WTC11 (cell line): ENCODE data around the gene CARMIL1. TPM values are rescaled to one million over a fixed set of nuclear protein-coding genes. Genes with fewer than 3 reads are reported as not detected.
"Not testable (repeated sequence)": the region's sequence is repeated elsewhere in the genome, so short reads cannot be mapped to it uniquely, and the experiment has no call there.

Experiments used
- ATAC-seq: fragments of 200-7000 bp; cut with Tn5 transposase; 2 replicates; pipeline ENCODE4 v1.10.0; 2021; ENCODE audit warnings: mild to moderate bottlenecking, moderate library complexity
- CTCF ChIA-PET: fragments of 300-600 bp; sonication (Branson Sonifier 250); formaldehyde crosslinking; loops from one replicate; lab custom pipeline; 2021; ENCODE audit warnings: antibody characterized with exemption; lab: Charles Lee
- POLR2A ChIA-PET: fragments of 350-600 bp; sonication (Branson Sonifier 250); formaldehyde crosslinking; loops from one replicate; lab custom pipeline; 2021; ENCODE audit warnings: antibody characterized with exemption; lab: Charles Lee
- DNase-seq: peaks from one replicate; pipeline ENCODE4 v3.0.0; 2021; ENCODE audit warnings: low spot score
- H3K27ac Mint-ChIP-seq: 2 replicates; pipeline ENCODE4 v1.8.0; 2021; ENCODE audit warnings: mixed read lengths
- H3K27me3 Mint-ChIP-seq: 2 replicates; pipeline ENCODE4 v1.8.0; 2021; ENCODE audit warnings: low read depth, mild to moderate bottlenecking, moderate library complexity, mixed read lengths
- H3K36me3 Mint-ChIP-seq: 2 replicates; pipeline ENCODE4 v1.8.0; 2021; ENCODE audit warnings: mixed read lengths
- H3K4me1 Mint-ChIP-seq: 2 replicates; pipeline ENCODE4 v1.8.0; 2022; ENCODE audit warnings: mixed read lengths
- H3K4me3 Mint-ChIP-seq: 2 replicates; pipeline ENCODE4 v1.8.0; 2021; ENCODE audit warnings: mild to moderate bottlenecking, moderate library complexity, mixed read lengths
- H3K9me3 Mint-ChIP-seq: 2 replicates; pipeline ENCODE4 v1.8.0; 2021; ENCODE audit warnings: mixed read lengths
- ATF3 ChIP-seq: sonication (generic); formaldehyde crosslinking; conservative IDR thresholded peaks from 2 replicates; pipeline ENCODE4 v1.8.1; 2022; ENCODE audit warnings: mild to moderate bottlenecking, missing genetic modification reagents
- CBFB ChIP-seq: sonication (generic); formaldehyde crosslinking; IDR thresholded peaks from 2 replicates; pipeline ENCODE4 v1.8.1; 2022; ENCODE audit warnings: mild to moderate bottlenecking, low read depth, missing genetic modification reagents
- E2F5 ChIP-seq: sonication (generic); formaldehyde crosslinking; IDR thresholded peaks from 2 replicates; pipeline ENCODE4 v1.8.1; 2022; ENCODE audit warnings: mild to moderate bottlenecking, moderate library complexity, missing genetic modification reagents
- ELF4 ChIP-seq: sonication (generic); formaldehyde crosslinking; IDR thresholded peaks from 2 replicates; pipeline ENCODE4 v1.8.1; 2022; ENCODE audit warnings: low read depth, mild to moderate bottlenecking, moderate library complexity, missing genetic modification reagents
- GTF2I ChIP-seq: fragments of 250-450 bp; sonication (Bioruptor Pico); conservative IDR thresholded peaks from 2 replicates; pipeline ENCODE4 v1.4.0; 2021; ENCODE audit warnings: mild to moderate bottlenecking
- IRF2 ChIP-seq: sonication (generic); formaldehyde crosslinking; IDR thresholded peaks from 2 replicates; pipeline ENCODE4 v1.8.0; 2022; ENCODE audit warnings: low read depth, missing genetic modification reagents, borderline replicate concordance
- NFE2L1 ChIP-seq: sonication (generic); formaldehyde crosslinking; IDR thresholded peaks from 2 replicates; pipeline ENCODE4 v1.8.1; 2023; ENCODE audit warnings: missing genetic modification reagents
- NR2C2 ChIP-seq: sonication (generic); formaldehyde crosslinking; IDR thresholded peaks from 2 replicates; pipeline ENCODE4 v1.8.0; 2022; ENCODE audit warnings: mild to moderate bottlenecking, missing genetic modification reagents
- RORB ChIP-seq: fragments of 250-450 bp; sonication (Bioruptor Pico); IDR thresholded peaks from 2 replicates; pipeline ENCODE4 v1.9.0; 2021; ENCODE audit warnings: mild to moderate bottlenecking
- SMAD3 ChIP-seq: sonication (generic); formaldehyde crosslinking; IDR thresholded peaks from 2 replicates; pipeline ENCODE4 v1.8.0; 2022; ENCODE audit warnings: missing genetic modification reagents, mild to moderate bottlenecking, borderline replicate concordance
- STAT6 ChIP-seq: sonication (generic); formaldehyde crosslinking; conservative IDR thresholded peaks from 2 replicates; pipeline ENCODE4 v1.8.1; 2023; ENCODE audit warnings: mild to moderate bottlenecking, low read depth, missing genetic modification reagents, moderate library complexity
- TEAD1 ChIP-seq: sonication (generic); formaldehyde crosslinking; IDR thresholded peaks from 2 replicates; pipeline ENCODE4 v1.8.0; 2022; ENCODE audit warnings: mild to moderate bottlenecking, missing genetic modification reagents
- TEAD4 ChIP-seq: sonication (generic); formaldehyde crosslinking; IDR thresholded peaks from 2 replicates; pipeline ENCODE4 v1.8.0; 2022; ENCODE audit warnings: mild to moderate bottlenecking, missing genetic modification reagents
- TP53 ChIP-seq: sonication (generic); formaldehyde crosslinking; IDR thresholded peaks from 2 replicates; pipeline ENCODE4 v1.8.1; 2023; ENCODE audit warnings: mild to moderate bottlenecking, missing genetic modification reagents
- ZBTB21 ChIP-seq: sonication (generic); formaldehyde crosslinking; IDR thresholded peaks from 2 replicates; pipeline ENCODE4 v1.8.1; 2023; ENCODE audit warnings: mild to moderate bottlenecking, missing genetic modification reagents, borderline replicate concordance
- ZNF138 ChIP-seq: sonication (generic); formaldehyde crosslinking; conservative IDR thresholded peaks from 2 replicates; pipeline ENCODE4 v1.8.1; 2022; ENCODE audit warnings: mild to moderate bottlenecking, moderate library complexity, missing genetic modification reagents
- ZNF416 ChIP-seq: fragments of 250-450 bp; sonication (Bioruptor Pico); IDR thresholded peaks from 2 replicates; pipeline ENCODE4 v1.9.0; 2021; ENCODE audit warnings: mild to moderate bottlenecking, inconsistent platforms
- total RNA-seq: library from RNA; stranded (reverse); gene quantifications from 3 replicates; pipeline ENCODE4 v1.2.3, GENCODE V29; 2021

CARMIL1 gene
- total RNA-seq, 1 experiment from 2014 or later = 36.2 TPM

GRCh38 chr6:25297039-25297441 is 17.9 kb downstream of the CARMIL1 start (continued):
- TF ChIP-seq IRF2 (CRISPR knock-in tag) (no peak), ZNF138 (no peak), ELF4 (CRISPR knock-in tag) (no peak), RORB (CRISPR knock-in tag) (no peak), NR2C2 (CRISPR knock-in tag) (no peak)

- no peak for TF ChIP-seq NFE2L1 (CRISPR knock-in tag)
- no peak for TF ChIP-seq TP53 (CRISPR knock-in tag)
- no peaks in the 10 kb centered on the region for H3K36me3 Mint-ChIP-seq
- DNase-seq = no peak
- no peaks in the 10 kb centered on the region for H3K27me3 Mint-ChIP-seq
- peaks cover 28% of the 10 kb centered on the region for H3K4me1 Mint-ChIP-seq
- ChIA-PET CTCF (no interaction called here), POLR2A (no interaction called here)
- H3K27ac Mint-ChIP-seq = no peak overlapping the region
- no peak overlapping the region for H3K4me3 Mint-ChIP-seq
- ATAC-seq = no peak
- no peaks in the 10 kb centered on the region for H3K9me3 Mint-ChIP-seq
Observed at GRCh38 chr6:25297823-25298522, 18.8 kb downstream of the CARMIL1 start.

GRCh38 chr6:25298523-25298865 is 19.3 kb downstream of the CARMIL1 start:
- H3K9me3 Mint-ChIP-seq = not testable (repeated sequence)

GRCh38 chr6:25301362-25301761 is 22.2 kb downstream of the CARMIL1 start:
- H3K4me1 Mint-ChIP-seq = peaks cover 35% of the 10 kb centered on the region
- DNase-seq (no peak), ATAC-seq (no peak)
- TF ChIP-seq TEAD4 (CRISPR knock-in tag) (no peak), ZBTB21 (CRISPR knock-in tag) (no peak), ZNF416 (CRISPR knock-in tag) (no peak), SMAD3 (no peak), E2F5 (CRISPR knock-in tag) (no peak), STAT6 (CRISPR knock-in tag) (no peak), CBFB (no peak)
- H3K4me3 Mint-ChIP-seq = no peak overlapping the region
- CTCF ChIA-PET = no interaction called here
- H3K36me3 Mint-ChIP-seq = peaks cover 9% of the 10 kb centered on the region
- H3K27me3 Mint-ChIP-seq = no peaks in the 10 kb centered on the region
- H3K27ac Mint-ChIP-seq = no peak overlapping the region
- peaks cover 12% of the 10 kb centered on the region for H3K9me3 Mint-ChIP-seq
- POLR2A ChIA-PET = no interaction called here

More at GRCh38 chr6:25298523-25298865, 19.3 kb downstream of the CARMIL1 start:
- POLR2A ChIA-PET = interaction anchor here (0.7 kb wide), 1 partner anchor 26 kb away, joined by 5 read pairs; no protein-coding TSS in a partner anchor
- ATAC-seq, H3K27me3 Mint-ChIP-seq, H3K4me3 Mint-ChIP-seq, DNase-seq, H3K36me3 Mint-ChIP-seq, H3K27ac Mint-ChIP-seq, CTCF ChIA-PET: not testable (repeated sequence)
- H3K4me1 Mint-ChIP-seq = peaks cover 30% of the 10 kb centered on the region

GRCh38 chr6:25302151-25302550 is 23.0 kb downstream of the CARMIL1 start:
- H3K4me1 Mint-ChIP-seq = peaks cover 39% of the 10 kb centered on the region
- ATAC-seq = no peak
- peaks cover 12% of the 10 kb centered on the region for H3K9me3 Mint-ChIP-seq
- CTCF ChIA-PET = no interaction called here
- no peak overlapping the region for H3K27ac Mint-ChIP-seq
- H3K36me3 Mint-ChIP-seq = peaks cover 9% of the 10 kb centered on the region
- TF ChIP-seq NR2C2 (CRISPR knock-in tag) (no peak), TEAD1 (CRISPR knock-in tag) (no peak), ELF4 (CRISPR knock-in tag) (no peak), ATF3 (CRISPR knock-in tag) (no peak), GTF2I (CRISPR knock-in tag) (no peak)
- TF ChIP-seq, all 79 proteins: peak for 0
- H3K4me3 Mint-ChIP-seq = no peak overlapping the region
- no peak for DNase-seq
- POLR2A ChIA-PET = no interaction called here
- H3K27me3 Mint-ChIP-seq = no peaks in the 10 kb centered on the region
